OCI-LY7 (cell line): Measurements from ENCODE around the gene TSPAN9. TPM values are rescaled to one million over a fixed set of nuclear protein-coding genes. Genes with fewer than 3 reads are reported as not detected.
A peak's percentile ranks its signal among the peaks of the same experiment; 100 is the strongest.

Source experiments
- BruUV-seq: library from RNA; stranded (reverse); fragments of 400-500 nt; replicated peaks from 2 replicates; lab custom pipeline; 2021; lab: Mats Ljungman, UMichigan
- CTCF ChIA-PET: fragments of 300-600 bp; sonication (Branson Sonifier 250); formaldehyde crosslinking; loops from one replicate; lab custom pipeline; 2022; ENCODE audit warnings: antibody characterized with exemption; ENCODE audit not compliant: unreplicated experiment; lab: Charles Lee
- POLR2A ChIA-PET: fragments of 300-600 bp; sonication (Branson Sonifier 250); formaldehyde crosslinking; loops from one replicate; lab custom pipeline; 2022; ENCODE audit warnings: antibody characterized with exemption; lab: Charles Lee
- DNase-seq: peaks from one replicate; pipeline ENCODE4 v3.0.0-alpha.2; 2015; ENCODE audit warnings: low spot score
- H2AFZ ChIP-seq: fragments of 200-600 bp; sonication (generic), shearing (Covaris generic); 2 replicates; pipeline ENCODE4 v1.6.1; 2014; ENCODE audit warnings: mild to moderate bottlenecking, antibody characterized with exemption, low read length, moderate library complexity
- H3K27ac ChIP-seq: fragments of 200-600 bp; sonication (generic); 2 replicates; pipeline ENCODE4 v1.5.1; 2014; ENCODE audit warnings: mixed run types, low read depth, mild to moderate bottlenecking, moderate library complexity, low read length, inconsistent platforms; ENCODE audit not compliant: poor library complexity, severe bottlenecking
- H3K36me3 ChIP-seq: fragments of 200-600 bp; sonication (generic); 2 replicates; pipeline ENCODE4 v1.6.1; 2014; ENCODE audit warnings: mild to moderate bottlenecking, antibody characterized with exemption, low read length, moderate library complexity, mixed read lengths; ENCODE audit not compliant: insufficient read depth
- H3K4me1 ChIP-seq: fragments of 200-600 bp; sonication (generic); 2 replicates; pipeline ENCODE4 v1.5.1; 2014; ENCODE audit warnings: mild to moderate bottlenecking, low read length; ENCODE audit not compliant: insufficient read depth, poor library complexity, severe bottlenecking
- H3K4me2 ChIP-seq: fragments of 200-600 bp; sonication (generic); 2 replicates; pipeline ENCODE4 v1.6.1; 2014; ENCODE audit warnings: mild to moderate bottlenecking, low read length
- H3K4me3 ChIP-seq: fragments of 200-600 bp; sonication (generic); 2 replicates; pipeline ENCODE4 v1.5.1; 2014; ENCODE audit warnings: mild to moderate bottlenecking, low read depth, low read length; ENCODE audit not compliant: poor library complexity, severe bottlenecking
- H3K79me2 ChIP-seq: fragments of 200-600 bp; sonication (generic); 2 replicates; pipeline ENCODE4 v1.6.1; 2016; ENCODE audit warnings: low read depth, mild to moderate bottlenecking, low read length, moderate library complexity, mixed read lengths; ENCODE audit not compliant: insufficient read depth
- H3K9me2 ChIP-seq: fragments of 200-600 bp; sonication (generic); 2 replicates; pipeline ENCODE4 v1.6.1; 2016; ENCODE audit warnings: mild to moderate bottlenecking, low read length, mixed read lengths; ENCODE audit not compliant: insufficient read depth
- H3K9me3 ChIP-seq: fragments of 200-600 bp; sonication (generic); 2 replicates; pipeline ENCODE4 v1.6.1; 2014; ENCODE audit warnings: mild to moderate bottlenecking, mixed run types, low read length, mixed read lengths
- H4K20me1 ChIP-seq: fragments of 200-600 bp; sonication (generic); 2 replicates; pipeline ENCODE4 v1.6.1; 2014; ENCODE audit warnings: mild to moderate bottlenecking, antibody characterized with exemption, low read length, moderate library complexity, mixed read lengths; ENCODE audit not compliant: insufficient read depth
- EZH2phosphoT487 ChIP-seq: fragments of 200-600 bp; sonication (generic); IDR thresholded peaks from 2 replicates; pipeline ENCODE4 v1.6.1; 2018; ENCODE audit warnings: low read depth, borderline replicate concordance, mild to moderate bottlenecking, mixed run types, antibody characterized with exemption, low read length, moderate library complexity, mixed read lengths
- intact Hi-C: fragments of 100-400 bp; cut with micrococcal nuclease; formaldehyde crosslinking; loops from one replicate; pipeline ENCODE4 v1.10.0; 2022; ENCODE audit not compliant: unreplicated experiment
- total RNA-seq, 2 experiments: library from RNA; depleted of rRNA in 1 of 2; stranded (reverse); fragments of >200 nt in 1 of 2; shearing (Covaris generic) in 1 of 2; gene quantifications; 2 replicates each; pipeline ENCODE4 v1.2.3, GENCODE V29; 2014 to 2022
- TF ChIP-seq, protein P1 (sequence below): fragments of 200-600 bp; sonication (generic); conservative IDR thresholded peaks from 2 replicates; pipeline ENCODE4 v1.5.1; 2014; ENCODE audit warnings: mild to moderate bottlenecking, antibody characterized with exemption, low read length, moderate library complexity, mixed read lengths

TSPAN9 gene
- total RNA-seq, 2 experiments from 2014 or later, result 0.50 to 0.74 TPM

DNA sequence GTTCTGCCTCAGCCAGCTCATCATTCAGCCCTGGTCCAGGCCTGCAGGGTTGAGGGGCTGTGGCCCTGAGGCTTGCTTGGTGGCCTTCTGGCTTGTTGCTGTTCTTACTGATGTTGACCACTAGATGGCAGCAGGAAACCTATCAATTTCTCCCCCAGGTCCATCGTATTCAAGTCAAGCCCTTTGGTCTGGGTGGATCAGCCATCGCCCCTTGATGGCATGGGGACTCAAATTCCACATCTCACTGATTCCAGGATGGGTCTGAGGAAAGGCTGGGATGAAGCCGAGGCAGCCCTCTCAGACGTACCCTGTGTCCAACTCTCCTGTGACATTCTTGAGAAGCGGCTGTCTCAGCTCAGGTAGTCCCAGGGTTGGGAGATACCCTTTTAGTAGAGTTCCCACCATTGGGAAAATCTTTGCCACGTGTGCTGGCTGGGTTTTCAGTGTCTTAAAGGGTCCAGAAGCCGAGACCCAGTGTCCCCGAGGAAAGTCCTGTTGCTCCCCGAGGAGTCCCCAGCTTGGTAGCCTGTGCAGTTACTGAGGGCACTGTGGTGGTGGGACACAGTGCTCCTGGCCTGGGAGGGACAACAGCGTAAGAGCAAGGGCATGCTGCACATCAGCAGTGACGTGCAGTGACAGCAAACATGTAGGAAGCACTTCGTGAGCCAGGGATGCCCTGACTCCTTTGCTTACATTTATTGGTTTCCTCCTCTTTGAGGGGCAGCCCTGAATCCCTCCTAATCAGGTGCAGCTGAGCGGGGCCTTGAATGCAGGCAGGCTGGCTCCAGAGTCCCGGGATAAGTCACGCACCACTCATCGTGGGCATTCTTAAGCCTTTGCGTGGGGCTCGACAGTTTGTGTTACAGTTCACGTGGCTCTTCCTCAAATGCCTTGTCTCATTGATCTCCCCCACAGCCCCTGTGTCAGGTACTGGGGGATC is 58.6 kb downstream of the TSPAN9 start:
- CTCF ChIA-PET, result interaction anchor here (1.5 kb wide), 1 partner anchor 140 kb away, joined by 6 read pairs; no protein-coding TSS in a partner anchor
- H3K9me3 ChIP-seq, result no peaks in the 10 kb centered on the region
- no peak overlapping the region for H3K27ac ChIP-seq
- intact Hi-C loops, result loop anchor here (1.0 kb wide), 2 partner anchors 68 to 140 kb away; no protein-coding TSS in a partner anchor
- POLR2A ChIA-PET, result interaction anchor here (0.7 kb wide), 1 partner anchor 774 kb away, joined by 3 read pairs; no protein-coding TSS in a partner anchor
- no peak overlapping the region for H2AFZ ChIP-seq
- BruUV-seq, result no TSS peak
- no peak overlapping the region for H3K4me2 ChIP-seq
- no peak overlapping the region for H3K4me3 ChIP-seq
- no peaks in the 10 kb centered on the region for H3K9me2 ChIP-seq
- H3K79me2 ChIP-seq, result no peaks in the 10 kb centered on the region
- no peak for TF ChIP-seq EZH2phosphoT487
- TF ChIP-seq, protein P1, sequence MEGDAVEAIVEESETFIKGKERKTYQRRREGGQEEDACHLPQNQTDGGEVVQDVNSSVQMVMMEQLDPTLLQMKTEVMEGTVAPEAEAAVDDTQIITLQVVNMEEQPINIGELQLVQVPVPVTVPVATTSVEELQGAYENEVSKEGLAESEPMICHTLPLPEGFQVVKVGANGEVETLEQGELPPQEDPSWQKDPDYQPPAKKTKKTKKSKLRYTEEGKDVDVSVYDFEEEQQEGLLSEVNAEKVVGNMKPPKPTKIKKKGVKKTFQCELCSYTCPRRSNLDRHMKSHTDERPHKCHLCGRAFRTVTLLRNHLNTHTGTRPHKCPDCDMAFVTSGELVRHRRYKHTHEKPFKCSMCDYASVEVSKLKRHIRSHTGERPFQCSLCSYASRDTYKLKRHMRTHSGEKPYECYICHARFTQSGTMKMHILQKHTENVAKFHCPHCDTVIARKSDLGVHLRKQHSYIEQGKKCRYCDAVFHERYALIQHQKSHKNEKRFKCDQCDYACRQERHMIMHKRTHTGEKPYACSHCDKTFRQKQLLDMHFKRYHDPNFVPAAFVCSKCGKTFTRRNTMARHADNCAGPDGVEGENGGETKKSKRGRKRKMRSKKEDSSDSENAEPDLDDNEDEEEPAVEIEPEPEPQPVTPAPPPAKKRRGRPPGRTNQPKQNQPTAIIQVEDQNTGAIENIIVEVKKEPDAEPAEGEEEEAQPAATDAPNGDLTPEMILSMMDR, result peak; percentile 85
- H3K4me1 ChIP-seq, result no peaks in the 10 kb centered on the region
- no peaks in the 10 kb centered on the region for H3K36me3 ChIP-seq
- peak; percentile 70 for DNase-seq
- H4K20me1 ChIP-seq, result 0 out of 2 replicates have a peak, but pooled peaks cover 4% of the 10 kb centered on the region

DNA sequence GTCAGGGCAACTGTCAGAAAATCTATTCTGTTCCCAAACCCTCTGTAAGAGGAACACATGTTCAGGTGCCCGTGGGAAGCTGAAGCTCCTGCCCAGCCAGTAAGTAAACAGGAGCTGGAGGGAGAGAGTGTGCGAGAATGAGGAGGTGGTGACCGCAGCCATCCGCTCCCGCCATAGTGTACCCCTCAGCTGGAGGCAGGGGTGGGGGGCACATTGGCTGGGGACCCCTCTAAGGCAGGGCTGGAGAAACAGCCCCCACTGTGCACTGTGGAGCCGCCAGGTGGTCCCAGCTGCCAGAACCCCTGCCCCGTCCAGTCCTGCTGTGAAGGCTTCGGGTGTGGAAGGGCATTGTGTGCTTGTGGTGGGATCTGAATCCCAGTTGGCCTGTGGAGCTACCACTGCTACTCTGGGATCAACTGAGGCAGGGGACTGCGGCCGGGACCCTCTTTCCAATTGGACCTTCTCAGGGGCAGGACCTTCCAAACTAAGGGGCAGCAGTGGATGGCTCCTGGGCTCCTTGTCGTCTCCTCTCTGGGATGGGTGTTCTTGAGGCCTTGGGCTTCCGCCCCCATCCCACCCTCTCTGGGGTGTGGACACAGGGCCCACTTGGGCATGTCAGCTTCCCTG is 59.6 kb downstream of the TSPAN9 start:
- DNase-seq, result no peak
- Histone ChIP-seq H2AFZ (no peak overlapping the region), H3K4me1 (no peaks in the 10 kb centered on the region), H3K27ac (no peak overlapping the region), H3K4me2 (no peak overlapping the region), H3K36me3 (no peaks in the 10 kb centered on the region), H3K9me3 (no peaks in the 10 kb centered on the region), H3K9me2 (no peaks in the 10 kb centered on the region), H3K79me2 (no peaks in the 10 kb centered on the region), H3K4me3 (no peak overlapping the region), H4K20me1 (peaks cover 4% of the 10 kb centered on the region; the same call in 1 of the 2 replicates)
- TF ChIP-seq EZH2phosphoT487, result no peak
- TF ChIP-seq, protein P1, result no peak
- CTCF ChIA-PET, result no interaction called here
- POLR2A ChIA-PET, result no interaction called here
- no TSS peak for BruUV-seq
- intact Hi-C loops, result no loop called here
